ENCODE results near the gene ZNF221.
"Not testable (repeated sequence)": the region's sequence is repeated elsewhere in the genome, so short reads cannot be mapped to it uniquely, and the experiment has no call there.

The ZNF221 gene

GRCh38 chr19:43950834-43951645, at the start of gene ZNF221:
Gene ZNF221 (plus strand): TSS chr19:43951228. CDS start chr19:43962727, 11,499 bp downstream.
- peak; percentile 79 for DNase-seq (ENCODE audit: low spot score)

GRCh38 chr19:43901395-43902390, 49.3 kb upstream of the ZNF221 start:
- DNase-seq (ENCODE audit: low spot score) = peak; percentile 8

- DNase-seq (ENCODE audit: low spot score) = no peak
These were observed 48.6 kb upstream of the ZNF221 start for GRCh38 chr19:43902399-43902798.

GRCh38 chr19:43905897-43906296, 45.1 kb upstream of the ZNF221 start:
- DNase-seq (ENCODE audit: low spot score) = no peak

- no peak for DNase-seq (ENCODE audit: low spot score)
These were observed 44.3 kb upstream of the ZNF221 start for GRCh38 chr19:43906774-43907173.

- no peak for DNase-seq (ENCODE audit: low spot score)
These were observed 42.4 kb upstream of the ZNF221 start for GRCh38 chr19:43908659-43909058.

- no peak for DNase-seq (ENCODE audit: low spot score)
These were observed 40.1 kb upstream of the ZNF221 start for GRCh38 chr19:43910884-43911283.

GRCh38 chr19:43913383-43913782, 37.6 kb upstream of the ZNF221 start:
- DNase-seq (ENCODE audit: low spot score) = no peak

GRCh38 chr19:43914051-43914450, 37.0 kb upstream of the ZNF221 start:
- DNase-seq (ENCODE audit: low spot score) = no peak

GRCh38 chr19:43923875-43924274, 27.2 kb upstream of the ZNF221 start:
- DNase-seq (ENCODE audit: low spot score) = no peak

GRCh38 chr19:43928820-43929219, 22.2 kb upstream of the ZNF221 start:
- DNase-seq (ENCODE audit: low spot score) = no peak

GRCh38 chr19:43934055-43934984, 16.7 kb upstream of the ZNF221 start:
- peak; percentile 7 for DNase-seq (ENCODE audit: low spot score)

GRCh38 chr19:43934985-43935708, 15.9 kb upstream of the ZNF221 start, which contains the start of gene ZNF45:
Gene ZNF45 (minus strand): TSS chr19:43935282. CDS start chr19:43922185, 13,097 bp downstream.
- peak; percentile 86 for DNase-seq (ENCODE audit: low spot score)

- peak; percentile 5 for DNase-seq (ENCODE audit: low spot score)
These were observed 14.8 kb upstream of the ZNF221 start for GRCh38 chr19:43936188-43936587.

- no peak for DNase-seq (ENCODE audit: low spot score)
These were observed 11.3 kb upstream of the ZNF221 start for GRCh38 chr19:43939557-43940260.

GRCh38 chr19:43940719-43941118, 10.3 kb upstream of the ZNF221 start:
- no peak for DNase-seq (ENCODE audit: low spot score)

- DNase-seq (ENCODE audit: low spot score) = no peak
These were observed 9.8 kb upstream of the ZNF221 start for GRCh38 chr19:43941209-43941608.

GRCh38 chr19:43947412-43947811, 3.6 kb upstream of the ZNF221 start:
- not testable (repeated sequence) for DNase-seq (ENCODE audit: low spot score)

GRCh38 chr19:43949803-43950202, 1.2 kb upstream of the ZNF221 start:
- not testable (repeated sequence) for DNase-seq (ENCODE audit: low spot score)

GRCh38 chr19:43956827-43957226, 5.8 kb downstream of the ZNF221 start:
- DNase-seq (ENCODE audit: low spot score) = no peak
